Hypothalamus (tissue), 51 donors: ENCODE data around the gene SOCS4.
"Not testable (repeated sequence)": the region's sequence is repeated elsewhere in the genome, so short reads cannot be mapped to it uniquely, and the experiment has no call there.

Source experiments
- DNase-seq, 51 donors: peaks; one replicate each; lab custom pipeline; 2025; lab: John Stamatoyannopoulos, UW

SOCS4 gene, protein sequence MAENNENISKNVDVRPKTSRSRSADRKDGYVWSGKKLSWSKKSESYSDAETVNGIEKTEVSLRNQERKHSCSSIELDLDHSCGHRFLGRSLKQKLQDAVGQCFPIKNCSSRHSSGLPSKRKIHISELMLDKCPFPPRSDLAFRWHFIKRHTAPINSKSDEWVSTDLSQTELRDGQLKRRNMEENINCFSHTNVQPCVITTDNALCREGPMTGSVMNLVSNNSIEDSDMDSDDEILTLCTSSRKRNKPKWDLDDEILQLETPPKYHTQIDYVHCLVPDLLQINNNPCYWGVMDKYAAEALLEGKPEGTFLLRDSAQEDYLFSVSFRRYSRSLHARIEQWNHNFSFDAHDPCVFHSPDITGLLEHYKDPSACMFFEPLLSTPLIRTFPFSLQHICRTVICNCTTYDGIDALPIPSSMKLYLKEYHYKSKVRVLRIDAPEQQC

DNA sequence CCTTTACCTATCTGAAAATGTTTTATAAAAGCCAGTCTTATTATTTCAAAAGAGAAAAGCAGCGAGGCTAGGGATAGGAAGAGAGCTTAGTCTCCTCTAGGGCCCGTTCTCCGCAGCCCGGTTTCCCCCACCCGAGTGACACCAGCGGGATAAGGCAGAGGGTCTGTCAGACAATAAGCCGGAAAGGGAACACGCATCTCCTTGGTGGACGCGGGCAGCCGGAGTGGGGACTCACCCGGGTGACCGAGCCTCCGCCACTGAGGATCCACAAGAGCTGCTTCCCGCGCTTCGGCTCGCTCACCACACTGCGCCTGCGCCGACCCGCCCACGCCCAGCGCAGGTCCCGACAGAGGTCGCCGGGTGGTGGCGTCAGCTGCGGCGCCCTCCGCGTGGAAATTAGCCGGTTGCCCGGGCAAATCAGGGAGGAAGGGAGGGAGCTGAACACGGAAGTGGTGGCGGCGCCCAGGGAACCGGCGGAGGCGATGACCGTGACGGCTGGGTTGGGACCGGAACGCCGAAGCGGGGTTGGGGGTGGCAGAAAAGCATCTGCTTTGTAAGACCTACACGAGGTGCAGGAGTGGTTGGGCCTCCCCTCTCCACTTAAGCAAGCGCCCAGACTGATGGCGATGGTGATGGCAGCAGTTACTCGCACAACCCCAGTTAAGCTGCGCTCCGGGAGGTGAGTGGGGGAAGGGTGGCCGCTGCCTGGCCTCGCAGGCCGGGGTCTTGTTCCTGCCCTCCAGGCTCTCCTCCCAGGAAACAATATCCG is at the start of gene SOCS4, which contains the start of gene WDHD1:
TSS of gene SOCS4 (plus strand) at position 444 of the 769 bp plus-strand sequence. CDS start 15,806 bp downstream, outside the sequence.
TSS of gene WDHD1 (minus strand) at position 307 of the 769 bp plus-strand sequence. CDS start 312 bp downstream, outside the sequence.
- DNase-seq, result peak; percentile 68 to 99 (median 94)

DNA sequence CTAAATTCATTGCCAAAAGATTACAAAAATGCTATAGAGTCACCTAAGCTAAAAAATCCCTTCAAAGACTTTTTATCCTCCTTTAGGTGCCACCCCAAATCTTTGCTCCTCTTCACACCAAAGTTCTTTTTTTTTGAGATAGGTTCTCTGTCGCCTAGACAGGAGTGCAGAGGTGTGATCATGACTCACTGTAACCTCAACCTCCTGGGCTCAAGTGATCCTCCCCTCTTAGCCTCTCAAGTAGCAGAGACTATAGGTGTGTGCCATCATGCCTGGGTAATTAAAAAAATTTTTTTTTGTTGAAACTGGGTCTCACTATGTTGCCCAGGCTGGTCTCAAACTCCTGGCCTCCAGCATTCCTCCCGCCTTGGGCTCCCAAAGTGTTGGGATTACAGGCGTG is 48.0 kb upstream of the SOCS4 start:
- DNase-seq, result no peak

DNA sequence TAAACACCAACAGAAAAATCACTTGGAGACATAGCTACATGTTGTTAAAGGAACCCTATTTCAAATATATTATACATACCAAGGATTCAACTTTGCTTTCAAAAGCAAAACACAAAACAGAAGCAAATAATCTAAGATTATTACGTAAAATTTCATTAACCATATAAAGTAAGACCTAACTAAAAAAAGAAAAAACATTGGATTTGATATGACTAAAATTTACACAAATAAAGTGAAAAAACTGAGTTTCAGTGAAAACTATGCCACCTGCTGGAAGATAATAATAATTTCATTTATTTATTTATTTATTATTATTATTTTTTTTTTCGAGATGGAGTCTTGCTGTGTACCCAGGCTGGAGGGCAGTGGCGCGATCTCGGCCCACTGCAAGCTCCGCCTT is 45.3 kb upstream of the SOCS4 start:
- no peak for DNase-seq

DNA sequence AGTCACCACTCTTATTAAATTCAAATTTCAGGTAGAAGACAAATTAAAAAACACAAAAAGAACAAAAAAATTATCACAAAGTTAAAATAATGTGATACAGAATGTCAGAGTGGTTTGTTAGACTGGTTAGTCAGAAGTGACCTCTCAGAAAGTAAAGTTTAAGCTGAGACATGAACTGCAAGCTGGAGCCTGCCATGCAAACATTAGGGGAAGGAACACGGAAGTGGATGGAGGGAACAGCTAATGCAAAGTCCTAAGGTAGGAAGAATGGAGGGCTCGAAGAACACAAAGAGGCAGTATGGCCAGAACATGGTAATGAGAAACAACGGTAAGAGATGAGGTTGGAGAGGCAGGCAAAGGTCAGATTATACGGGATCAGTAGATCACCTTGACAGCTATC is 41.9 kb upstream of the SOCS4 start:
- no peak for DNase-seq

DNA sequence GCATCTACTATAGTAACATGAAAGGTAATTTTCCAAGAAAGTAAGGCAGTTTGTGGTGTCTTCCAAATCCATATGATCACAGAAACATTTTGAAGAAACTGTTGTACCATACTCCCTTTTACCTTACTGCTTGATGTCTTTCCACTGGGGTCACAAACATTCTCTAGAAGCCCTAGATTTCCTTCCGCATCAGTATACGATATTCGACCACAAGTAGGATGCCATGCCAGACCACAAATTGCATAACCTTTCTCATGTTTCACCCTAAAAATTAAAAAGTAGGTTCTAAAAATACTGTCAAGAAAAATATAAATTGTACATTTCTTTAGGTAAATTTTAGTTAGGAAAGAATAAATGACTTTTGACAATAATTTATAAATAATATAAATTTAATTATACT is 26.7 kb upstream of the SOCS4 start:
- DNase-seq, result no peak

DNA sequence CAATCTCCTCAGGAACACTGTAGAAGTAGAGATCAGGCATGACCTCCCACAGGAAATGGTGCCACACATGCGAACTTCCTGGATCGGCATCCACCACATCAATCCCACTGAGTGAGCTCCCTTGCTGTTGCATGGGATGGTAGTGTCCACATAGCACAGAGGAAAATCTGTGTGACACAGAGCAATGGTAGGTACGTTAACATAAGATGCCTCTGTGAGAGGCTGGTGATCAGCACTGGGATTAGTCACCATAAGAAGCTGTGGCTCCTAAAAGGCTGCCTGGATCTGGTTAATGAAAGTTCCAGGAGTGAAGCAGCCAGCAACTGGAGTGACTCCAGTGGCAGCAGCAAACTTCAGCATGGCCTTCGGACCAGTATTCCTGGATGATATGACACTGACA is 22.0 kb upstream of the SOCS4 start:
- DNase-seq, result no peak

DNA sequence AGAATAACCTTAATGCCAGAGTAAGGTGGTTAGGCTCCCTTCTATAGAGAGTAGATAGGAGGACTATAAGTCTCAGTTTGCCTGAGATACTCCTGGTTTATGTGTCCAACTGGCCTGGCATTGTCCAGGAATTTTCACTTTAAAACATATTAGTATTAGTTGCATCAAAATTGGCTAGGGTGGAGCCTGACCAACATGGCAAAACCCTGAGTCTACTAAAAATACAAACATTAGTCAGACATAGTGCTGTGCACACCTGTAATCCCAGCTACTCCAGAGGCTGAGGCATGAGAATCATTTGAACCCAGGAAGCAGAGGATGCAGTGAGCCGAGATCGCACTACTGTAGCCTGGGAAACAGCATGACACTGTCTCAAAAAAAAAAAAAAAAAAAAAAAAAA is 12.0 kb upstream of the SOCS4 start:
- DNase-seq, result no peak

DNA sequence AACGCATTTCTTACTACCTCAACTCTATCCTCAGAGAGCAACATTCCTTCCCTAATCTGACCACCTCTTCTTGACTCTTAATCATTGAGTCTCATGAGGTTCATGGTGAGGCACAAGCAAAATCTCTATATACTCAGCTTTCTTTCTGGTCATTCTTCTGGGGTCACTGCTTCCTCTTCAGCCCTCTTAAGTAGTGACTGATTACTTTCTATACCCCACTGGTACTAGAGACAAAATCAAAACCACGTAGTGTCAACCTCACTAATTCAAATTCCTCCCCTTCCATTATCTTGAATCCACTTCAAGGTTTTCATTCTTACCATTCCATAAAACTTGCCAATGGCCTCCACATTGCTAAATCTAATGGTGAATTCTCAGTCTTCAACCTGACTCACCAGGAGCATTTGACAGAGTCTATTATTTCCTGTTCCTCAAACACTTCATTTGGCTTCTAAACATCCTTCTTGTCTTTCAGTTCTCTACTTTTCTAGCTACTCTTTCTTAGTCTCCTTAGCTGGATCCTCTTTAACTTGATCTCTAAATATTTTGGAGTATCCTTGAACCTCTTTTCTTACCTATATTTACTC is 7.0 kb upstream of the SOCS4 start:
- DNase-seq, result no peak

DNA sequence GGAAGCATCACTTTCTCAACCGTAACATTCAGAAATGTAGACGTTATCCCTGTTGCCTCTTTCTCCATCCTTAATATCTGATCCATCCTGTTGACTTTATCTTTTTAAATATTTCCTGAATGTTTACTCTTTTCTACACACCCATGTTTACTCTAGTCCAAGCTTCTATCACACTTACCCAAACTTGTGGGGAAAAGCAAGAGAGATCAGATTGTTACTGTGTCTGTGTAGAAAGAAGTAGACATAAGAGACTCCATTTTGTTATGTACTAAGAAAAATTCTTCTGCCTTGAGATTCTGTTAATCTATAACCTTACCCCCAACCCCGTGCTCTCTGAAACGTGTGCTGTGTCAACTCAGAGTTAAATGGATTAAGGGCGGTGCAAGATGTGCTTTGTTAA is 2.7 kb upstream of the SOCS4 start:
- not testable (repeated sequence) for DNase-seq

DNA sequence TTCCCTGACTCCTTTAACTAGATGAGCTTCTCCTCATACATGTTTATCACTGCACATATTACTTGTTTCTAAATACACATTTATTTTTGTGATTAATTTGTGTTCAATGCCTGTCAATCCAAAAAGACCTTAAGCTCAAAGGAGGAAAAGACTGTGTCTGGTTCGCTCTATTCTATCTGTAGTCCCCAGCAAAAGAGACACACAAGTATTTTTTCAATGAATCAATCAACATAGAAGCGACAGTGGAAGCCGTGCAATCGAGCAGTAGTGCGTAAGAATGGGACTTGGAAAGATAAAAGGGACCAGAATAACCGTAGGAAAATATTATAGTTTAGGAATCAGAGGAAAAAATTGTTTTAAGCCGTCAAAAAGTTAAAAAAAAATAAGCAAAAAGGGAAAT is 1.1 kb upstream of the SOCS4 start:
- no peak for DNase-seq

DNA sequence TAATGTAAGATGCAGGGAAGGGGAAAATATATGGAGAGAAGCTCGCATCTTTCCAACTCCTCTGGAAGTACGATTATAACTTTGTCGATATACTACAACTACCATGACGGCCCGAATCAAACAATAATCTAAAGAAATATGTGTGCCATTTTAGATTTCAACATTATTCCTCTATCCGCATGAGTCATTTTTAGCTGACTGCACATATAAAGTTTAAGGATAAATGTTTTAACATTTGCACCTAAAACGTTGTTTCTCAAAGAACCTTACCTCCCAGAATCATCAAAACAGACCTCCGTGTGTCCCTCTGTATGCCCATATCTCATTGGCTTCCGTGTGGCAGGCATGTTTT is 619 bp upstream of the SOCS4 start:
- DNase-seq, result no peak

DNA sequence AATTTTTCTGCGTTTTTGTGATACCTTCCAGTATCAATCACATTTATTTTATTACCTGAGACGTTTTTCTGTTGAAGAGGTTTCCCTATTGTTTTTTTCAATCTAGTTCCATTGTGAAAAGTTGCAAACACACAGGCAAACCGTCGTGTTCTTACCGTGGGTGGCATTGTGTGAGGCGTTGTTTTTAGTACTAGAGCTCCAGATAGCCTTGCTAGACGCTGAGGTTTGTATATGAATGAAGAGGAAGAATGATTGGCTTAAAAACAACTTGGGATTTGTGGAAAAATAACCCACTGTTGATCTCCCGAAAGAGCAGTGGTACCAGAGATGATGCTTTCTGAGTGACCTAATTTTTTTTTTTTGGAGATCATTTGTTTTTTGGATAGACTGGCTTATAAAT is 1.0 kb downstream of the SOCS4 start:
- DNase-seq, result no peak

DNA sequence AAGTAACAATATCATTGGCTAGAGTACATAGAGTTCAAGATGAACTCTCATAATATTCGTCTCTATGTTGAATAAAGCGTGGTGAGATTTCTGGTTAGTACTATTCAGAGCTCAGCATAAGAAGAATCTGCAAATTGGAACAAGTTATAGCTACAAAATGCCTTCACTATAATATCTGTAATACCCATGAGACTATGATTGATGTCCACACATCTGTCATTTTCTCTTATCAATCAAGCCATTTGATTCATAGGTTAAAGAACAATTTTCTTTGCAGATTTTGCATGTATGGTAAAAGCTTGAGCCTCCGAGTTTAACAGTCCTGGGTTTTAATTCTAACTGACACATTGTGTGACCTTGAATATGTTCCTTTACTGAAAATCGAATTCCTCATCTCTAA is 1.4 kb downstream of the SOCS4 start:
- DNase-seq, result no peak

DNA sequence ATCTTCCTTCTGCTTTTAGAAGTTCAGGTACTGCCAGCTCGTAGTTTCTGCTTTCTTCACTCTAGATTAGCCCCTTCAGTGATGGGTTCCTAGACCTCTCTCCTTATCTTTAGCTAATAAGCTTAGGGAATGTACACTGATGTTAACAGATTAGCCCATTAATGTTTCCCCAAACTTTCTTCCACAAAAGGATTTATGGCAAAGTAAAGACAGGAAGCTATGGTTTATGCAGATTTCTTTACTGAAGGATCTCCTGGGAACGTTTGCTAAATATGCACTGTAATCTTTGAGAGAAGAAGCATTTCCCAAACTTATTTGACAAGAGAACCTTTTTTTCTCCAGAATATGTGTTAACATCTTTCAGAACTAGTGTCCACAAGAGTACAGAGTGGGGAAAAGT is 4.2 kb downstream of the SOCS4 start:
- no peak for DNase-seq

DNA sequence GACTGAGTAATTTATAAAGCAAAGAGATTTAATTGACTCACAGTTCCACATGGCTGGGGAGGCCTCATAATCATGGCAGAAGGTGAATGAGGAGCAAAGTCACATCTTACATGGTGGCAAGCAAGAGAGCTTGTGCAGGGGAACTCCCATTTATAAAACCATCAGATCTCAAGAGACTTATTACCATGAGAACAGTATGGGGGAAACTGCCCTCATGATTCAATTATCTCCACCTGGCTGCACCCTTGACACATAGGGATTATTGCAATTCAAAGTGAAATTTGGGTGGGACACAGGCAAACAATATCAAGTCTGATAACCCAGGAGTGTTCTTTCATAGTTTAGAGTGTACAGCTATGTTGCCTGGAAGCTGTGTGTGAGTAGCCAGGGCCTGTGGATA is 11.0 kb downstream of the SOCS4 start:
- DNase-seq, result not testable (repeated sequence)

DNA sequence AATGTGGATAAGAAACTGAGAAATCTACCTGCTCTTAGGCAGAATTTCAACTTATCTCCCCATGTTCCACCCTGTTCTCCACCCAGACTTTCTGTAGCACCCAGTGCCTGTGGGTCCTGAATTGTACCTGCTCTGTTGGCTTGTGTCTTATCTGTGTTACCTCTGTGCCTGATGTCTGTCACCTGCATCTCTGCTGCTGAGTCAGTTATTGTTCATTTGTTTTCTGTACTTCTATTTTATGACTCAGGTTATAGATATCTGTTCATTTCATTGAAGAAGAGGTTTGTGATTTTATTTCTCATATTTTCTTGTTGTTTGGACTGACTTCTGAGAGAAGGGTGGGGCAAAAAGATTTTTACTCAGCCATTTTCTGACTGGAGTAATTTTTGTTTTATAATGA is 11.7 kb downstream of the SOCS4 start:
- DNase-seq, result no peak

DNA sequence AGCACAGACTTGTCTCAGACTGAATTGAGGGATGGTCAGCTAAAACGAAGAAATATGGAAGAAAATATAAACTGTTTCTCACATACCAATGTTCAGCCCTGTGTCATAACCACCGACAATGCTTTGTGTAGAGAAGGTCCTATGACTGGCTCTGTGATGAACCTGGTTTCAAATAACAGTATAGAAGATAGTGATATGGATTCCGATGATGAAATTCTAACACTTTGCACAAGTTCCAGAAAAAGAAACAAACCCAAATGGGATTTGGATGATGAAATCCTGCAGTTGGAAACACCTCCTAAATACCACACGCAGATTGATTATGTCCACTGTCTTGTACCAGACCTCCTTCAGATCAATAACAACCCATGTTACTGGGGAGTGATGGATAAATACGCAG is 16.5 kb downstream of the SOCS4 start:
- DNase-seq, result no peak

DNA sequence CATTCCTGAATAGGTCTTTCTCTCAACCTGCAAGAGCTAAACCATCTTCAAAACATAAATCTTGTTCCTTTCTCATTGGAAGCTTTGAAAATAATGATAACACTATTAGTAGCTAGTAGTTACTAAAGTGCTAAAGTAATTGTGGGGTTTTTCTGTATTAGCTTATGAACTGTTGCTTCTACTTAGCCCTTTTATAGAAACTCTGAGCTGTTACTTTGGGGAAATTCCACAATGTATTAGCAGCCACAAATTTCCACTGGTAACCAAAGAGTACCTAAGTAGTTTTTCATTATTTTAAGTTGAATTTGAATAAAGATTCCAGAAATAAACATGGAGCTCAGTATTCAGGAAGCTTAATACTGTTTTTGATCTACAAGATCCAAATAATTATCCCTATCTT is 18.1 kb downstream of the SOCS4 start:
- DNase-seq, result no peak

DNA sequence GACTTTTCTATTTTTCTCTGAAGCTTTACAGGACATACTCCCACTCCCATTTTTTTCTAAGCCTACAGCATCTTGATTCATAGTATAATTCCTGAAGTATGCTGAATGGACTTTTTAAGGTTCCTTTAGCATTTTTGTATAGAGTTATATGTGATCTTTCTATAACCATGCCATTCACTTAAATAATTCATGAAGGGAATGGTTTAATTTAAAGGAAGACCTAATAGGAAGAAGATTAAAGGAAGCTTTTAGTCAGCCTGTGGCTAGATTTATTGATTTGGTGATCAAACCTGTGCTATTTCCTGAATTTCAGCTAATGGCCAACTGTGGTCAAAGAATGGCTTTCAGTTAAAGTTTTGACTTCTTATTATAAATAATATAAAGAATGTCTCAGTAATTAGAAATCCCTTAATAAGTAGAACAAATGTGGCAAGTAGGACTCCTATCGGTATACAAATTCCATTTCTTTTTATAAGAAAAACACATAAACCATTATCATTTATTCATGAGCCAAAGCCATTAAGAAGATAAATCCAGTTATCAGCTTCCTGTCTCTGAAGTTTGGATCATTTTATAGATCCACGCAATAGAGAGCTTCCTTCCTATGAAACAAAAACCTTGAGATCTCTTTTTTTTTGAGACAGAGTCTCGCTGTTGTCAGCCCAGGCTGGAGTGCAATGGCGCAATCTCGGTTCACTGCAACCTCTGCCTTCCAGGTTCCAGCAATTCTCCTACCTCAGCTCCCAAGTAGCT is 20.4 kb downstream of the SOCS4 start:
- no peak for DNase-seq

DNA sequence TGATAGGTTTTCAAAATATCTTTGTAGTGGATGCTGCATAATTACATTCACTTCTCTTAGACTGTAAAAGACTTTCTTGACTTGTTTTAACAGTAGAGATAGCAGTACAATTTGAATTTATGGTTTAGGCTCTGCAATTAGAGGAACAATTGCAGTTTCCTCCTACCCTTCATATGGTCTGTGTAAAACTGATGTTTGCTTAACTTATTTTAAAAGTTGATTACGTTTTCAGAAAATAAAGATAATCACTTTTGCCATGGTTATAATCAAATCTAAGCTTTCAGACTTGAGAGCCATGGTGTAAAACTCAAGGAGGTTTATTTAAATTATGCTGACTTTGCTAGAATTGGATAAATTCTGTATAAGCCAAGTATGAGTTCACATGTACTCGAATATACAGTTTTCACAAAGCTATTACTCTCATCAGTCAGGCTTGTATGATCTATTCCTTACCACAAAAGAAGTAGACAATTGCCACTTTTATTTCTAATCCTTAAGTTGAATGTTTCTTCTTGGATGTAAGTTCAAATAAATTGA is 21.9 kb downstream of the SOCS4 start:
- DNase-seq, result no peak

DNA sequence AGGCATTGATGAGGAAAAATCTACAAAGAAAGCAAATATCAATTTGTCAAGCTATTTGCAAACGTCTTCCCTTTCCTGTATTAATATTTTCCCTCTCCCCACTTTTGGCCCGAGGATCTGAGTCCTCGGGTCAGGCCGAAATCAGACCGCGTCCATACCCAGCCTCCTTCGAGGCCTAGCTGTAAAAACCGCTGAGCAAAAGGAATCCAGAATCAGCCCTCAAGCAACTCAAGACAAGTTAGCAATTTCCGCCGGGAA is 24.1 kb downstream of the SOCS4 start:
- DNase-seq, result no peak
